Measurements from ENCODE around the gene GLT8D2. TPM values are rescaled to one million over a fixed set of nuclear protein-coding genes. Genes with fewer than 3 reads are reported as not detected.

Gene GLT8D2
- total and polyA plus RNA-seq, 2 experiments from 2014 or later = 4.2 to 8.5 TPM

GRCh38 chr12:103975368-103975767 lies 74.6 kb downstream of the GLT8D2 start (continued):
- no peak for TF ChIP-seq EZH2 (IDR thresholded peaks at IDR 0.05; ENCODE audit: low read depth, unreplicated experiment)
- no peak for TF ChIP-seq NANOG (IDR thresholded peaks at IDR 0.05; ENCODE audit: borderline replicate concordance)
- TF ChIP-seq, protein P1, sequence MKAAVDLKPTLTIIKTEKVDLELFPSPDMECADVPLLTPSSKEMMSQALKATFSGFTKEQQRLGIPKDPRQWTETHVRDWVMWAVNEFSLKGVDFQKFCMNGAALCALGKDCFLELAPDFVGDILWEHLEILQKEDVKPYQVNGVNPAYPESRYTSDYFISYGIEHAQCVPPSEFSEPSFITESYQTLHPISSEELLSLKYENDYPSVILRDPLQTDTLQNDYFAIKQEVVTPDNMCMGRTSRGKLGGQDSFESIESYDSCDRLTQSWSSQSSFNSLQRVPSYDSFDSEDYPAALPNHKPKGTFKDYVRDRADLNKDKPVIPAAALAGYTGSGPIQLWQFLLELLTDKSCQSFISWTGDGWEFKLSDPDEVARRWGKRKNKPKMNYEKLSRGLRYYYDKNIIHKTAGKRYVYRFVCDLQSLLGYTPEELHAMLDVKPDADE (IDR thresholded peaks at IDR 0.05) = no peak

GRCh38 chr12:103973909-103974308 lies 76.1 kb downstream of the GLT8D2 start:
- H3K27me3 ChIP-seq (ENCODE audit: insufficient read depth) = no peaks in the 10 kb centered on the region
- H3K9me2 ChIP-seq (ENCODE audit: insufficient read depth) = no peaks in the 10 kb centered on the region
- H3K27ac ChIP-seq (ENCODE audit: low read depth) = no peak overlapping the region
- no peak for TF ChIP-seq ZNF462 (CRISPR knock-in tag; IDR thresholded peaks at IDR 0.05)
- TF ChIP-seq REST (IDR thresholded peaks at IDR 0.05; ENCODE audit: unreplicated experiment) = no peak
- no peak for TF ChIP-seq EZH2 (IDR thresholded peaks at IDR 0.05; ENCODE audit: low read depth, unreplicated experiment)
- DNase-seq (ENCODE audit: low spot score) (peak; percentile 14), ATAC-seq (no peak; the same call in 2 of the 3 replicates)
- no peak overlapping the region for H3K4me3 Mint-ChIP-seq
- H3K4me3 ChIP-seq = no peak overlapping the region
- peaks cover 45% of the 10 kb centered on the region for H4K20me1 ChIP-seq (replicated peaks; ENCODE audit: insufficient read depth)
- H3K36me3 ChIP-seq (ENCODE audit: insufficient read depth) = peaks cover 9% of the 10 kb centered on the region; the same call in 1 of the 2 replicates
- no peak overlapping the region for H3K4me2 ChIP-seq
- H3F3A ChIP-seq (replicated peaks; ENCODE audit: low read depth) = no peaks in the 10 kb centered on the region
- no peaks in the 10 kb centered on the region for H3K27me3 Mint-ChIP-seq (ENCODE audit: insufficient read depth, low read depth, poor library complexity)
- peaks cover 31% of the 10 kb centered on the region for H3K36me3 Mint-ChIP-seq (ENCODE audit: low read depth)
- H2AFZ ChIP-seq = no peak overlapping the region
- peaks cover 11% of the 10 kb centered on the region; the same call in 2 of the 3 replicates for H3K4me1 Mint-ChIP-seq
- H3K79me2 ChIP-seq (replicated peaks; ENCODE audit: insufficient read depth) = peaks cover 100% of the 10 kb centered on the region
- H3K9me3 Mint-ChIP-seq = no peaks in the 10 kb centered on the region
- H3K27ac Mint-ChIP-seq = peak overlapping the region; percentile 75
- no peaks in the 10 kb centered on the region for H3K4me1 ChIP-seq (ENCODE audit: insufficient read depth)
